Liver (tissue), 9 donors: ENCODE results near the gene FAM184A. TPM values are rescaled to one million over a fixed set of nuclear protein-coding genes. Genes with fewer than 3 reads are reported as not detected.
"Not testable (repeated sequence)": the region's sequence is repeated elsewhere in the genome, so short reads cannot be mapped to it uniquely, and the experiment has no call there.

ENCODE experiments used
- DNase-seq: peaks from one replicate; pipeline ENCODE4 v3.0.0-alpha.2; 2017; ENCODE audit warnings: low spot score
- H3K27ac ChIP-seq, 2 donors: one replicate each; pipeline ENCODE4 v1.7.0; 2013; ENCODE audit warnings: inconsistent platforms in 2 of 2, low read length in 2 of 2, control low read depth in 1 of 2, low read depth in 1 of 2, mild to moderate bottlenecking in 1 of 2
- H3K27me3 ChIP-seq, 4 donors: one replicate each; pipeline versions ENCODE4 v1.6.1 to v1.7.0; 2013; ENCODE audit warnings: low read length in 3 of 4, inconsistent platforms in 1 of 4, mild to moderate bottlenecking in 1 of 4, moderate library complexity in 1 of 4; ENCODE audit not compliant: control insufficient read depth in 4 of 4, insufficient read depth in 4 of 4
- H3K36me3 ChIP-seq, 4 donors: one replicate each; pipeline versions ENCODE4 v1.6.1 to v1.7.0; 2013; ENCODE audit warnings: low read length in 3 of 4, mild to moderate bottlenecking in 3 of 4, low read depth in 1 of 4, moderate library complexity in 1 of 4; ENCODE audit not compliant: control insufficient read depth in 4 of 4, insufficient read depth in 3 of 4
- H3K4me1 ChIP-seq, 4 donors: one replicate each; pipeline versions ENCODE4 v1.6.1 to v1.7.0; 2013; ENCODE audit warnings: low read length in 3 of 4, mild to moderate bottlenecking in 3 of 4, moderate library complexity in 1 of 4; ENCODE audit not compliant: control insufficient read depth in 4 of 4, insufficient read depth in 4 of 4
- H3K4me3 ChIP-seq, 3 donors: one replicate each; pipeline versions ENCODE4 v1.6.1 to v1.7.0; 2013; ENCODE audit warnings: low read length in 3 of 3, control low read depth in 1 of 3, low read depth in 1 of 3, mild to moderate bottlenecking in 1 of 3
- H3K9ac ChIP-seq, 2 donors: one replicate each; pipeline ENCODE4 v1.7.0; 2013; ENCODE audit warnings: low read length in 2 of 2, mild to moderate bottlenecking in 2 of 2, moderate library complexity in 2 of 2, control low read depth in 1 of 2, low read depth in 1 of 2
- H3K9me3 ChIP-seq, 4 donors: one replicate each; pipeline versions ENCODE4 v1.6.1 to v1.7.0; 2013; ENCODE audit warnings: low read length in 3 of 4; ENCODE audit not compliant: control insufficient read depth in 4 of 4
- ATF3 ChIP-seq: IDR thresholded peaks from 2 replicates; pipeline ENCODE4 v1.6.1; 2016; ENCODE audit warnings: antibody characterized with exemption
- CTCF ChIP-seq: fragments of 150-350 bp; IDR thresholded peaks from 2 replicates; pipeline ENCODE4 v1.5.1; 2017; ENCODE audit warnings: improper control_type of control experiment, low read depth, low read length; ENCODE audit not compliant: missing input control
- EGR1 ChIP-seq, 2 donors: IDR thresholded peaks; 2 replicates each; pipeline ENCODE4 v1.6.1; 2016 to 2018; ENCODE audit warnings: antibody characterized with exemption in 2 of 2, low read depth in 2 of 2
- FOXA2 ChIP-seq: IDR thresholded peaks from 2 replicates; pipeline ENCODE4 v1.6.1; 2016; ENCODE audit warnings: antibody characterized with exemption
- GABPA ChIP-seq, 2 donors: IDR thresholded peaks in 1 of 2; conservative IDR thresholded peaks in 1 of 2; 2 replicates each; pipeline ENCODE4 v1.6.1; 2016; ENCODE audit warnings: antibody characterized with exemption in 2 of 2, mild to moderate bottlenecking in 1 of 2, moderate library complexity in 1 of 2
- HNF4A ChIP-seq, 2 donors: conservative IDR thresholded peaks; 2 replicates each; pipeline ENCODE4 v1.6.1; 2016; ENCODE audit warnings: antibody characterized with exemption in 2 of 2, mild to moderate bottlenecking in 2 of 2
- HNF4G ChIP-seq: IDR thresholded peaks from 2 replicates; pipeline ENCODE4 v1.6.1; 2016; ENCODE audit warnings: antibody characterized with exemption
- JUND ChIP-seq, 2 donors: IDR thresholded peaks; 2 replicates each; pipeline ENCODE4 v1.6.1; 2016; ENCODE audit warnings: antibody characterized with exemption in 2 of 2
- MAX ChIP-seq: IDR thresholded peaks from 2 replicates; pipeline ENCODE4 v1.6.1; 2016; ENCODE audit warnings: antibody characterized with exemption
- NR2F2 ChIP-seq: IDR thresholded peaks from 2 replicates; pipeline ENCODE4 v1.6.1; 2016; ENCODE audit warnings: antibody characterized with exemption
- RAD21 ChIP-seq, 2 donors: IDR thresholded peaks; 2 replicates each; pipeline ENCODE4 v1.6.1; 2016; ENCODE audit warnings: antibody characterized with exemption in 2 of 2, mild to moderate bottlenecking in 2 of 2
- RXRA ChIP-seq, 2 donors: IDR thresholded peaks; 2 replicates each; pipeline ENCODE4 v1.6.1; 2017 to 2018; ENCODE audit warnings: antibody characterized with exemption in 2 of 2, mild to moderate bottlenecking in 1 of 2
- SP1 ChIP-seq: IDR thresholded peaks from 2 replicates; pipeline ENCODE4 v1.6.1; 2018; ENCODE audit warnings: antibody characterized with exemption, mild to moderate bottlenecking
- TAF1 ChIP-seq: conservative IDR thresholded peaks from 2 replicates; pipeline ENCODE4 v1.6.1; 2016; ENCODE audit warnings: antibody characterized with exemption, mild to moderate bottlenecking
- YY1 ChIP-seq: IDR thresholded peaks from 2 replicates; pipeline ENCODE4 v1.6.1; 2016; ENCODE audit warnings: antibody characterized with exemption, mild to moderate bottlenecking
- WGBS: extraction: QIAGEN DNeasy Blood & Tissue Kit; methylation state at CpG from one replicate; pipeline ENCODE4 v1.1.7; 2013; 5-methylcytosine and 5-hydroxymethylcytosine counted together
- polyA plus RNA-seq, 2 donors: library from polyadenylated mRNA; stranded (reverse) in 1 of 2; unstranded in 1 of 2; fragments of 200-250 nt in 1 of 2; fragments of >200 nt in 1 of 2; fragmentation: Nextera tagmentation in 1 of 2; extraction: Ambion mirVana in 1 of 2; gene quantifications; one replicate each; pipeline versions ENCODE4 v1.2.1 to v1.2.3, GENCODE V29; 2013 to 2015
- total RNA-seq, 2 donors: library from RNA; depleted of rRNA; stranded (reverse); fragments of >200 nt; gene quantifications; one replicate each; pipeline ENCODE4 v1.2.3, GENCODE V29; 2014
- donor health status: healthy.
- donor health status: healthy.
- donor health status: healthy.
- donor health status: healthy.
- donor health status: healthy.

FAM184A gene
- total and polyA plus RNA-seq, 4 donors: 1.0 to 7.4 (median 4.0) TPM

- Histone ChIP-seq H3K9ac (no peak overlapping the region), H3K27ac (no peak overlapping the region), H3K9me3 (no peaks in the 10 kb centered on the region), H3K4me3 (no peak overlapping the region), H3K36me3 (peaks cover 0 to 2% (median 0%) of the 10 kb centered on the region in 4 donors), H3K27me3 (no peaks in the 10 kb centered on the region), H3K4me1 (peaks cover 0 to 3% (median 0%) of the 10 kb centered on the region in 4 donors)
- TF ChIP-seq GABPA (IDR thresholded peaks at IDR 0.05 in 1 of 2, conservative IDR thresholded peaks at IDR 0.05 in 1 of 2) (no peak), RXRA (IDR thresholded peaks at IDR 0.05) (no peak), ATF3 (no peak), HNF4A (conservative IDR thresholded peaks at IDR 0.05) (no peak), HNF4G (no peak), TAF1 (no peak), YY1 (no peak), MAX (no peak), JUND (IDR thresholded peaks at IDR 0.05) (no peak)
- no peak for DNase-seq
- WGBS: 30% methylated on average over 1 of the region's 1 CpG
These were observed 78.9 kb downstream of the FAM184A start for GRCh38 chr6:118999494-119000040.

DNA sequence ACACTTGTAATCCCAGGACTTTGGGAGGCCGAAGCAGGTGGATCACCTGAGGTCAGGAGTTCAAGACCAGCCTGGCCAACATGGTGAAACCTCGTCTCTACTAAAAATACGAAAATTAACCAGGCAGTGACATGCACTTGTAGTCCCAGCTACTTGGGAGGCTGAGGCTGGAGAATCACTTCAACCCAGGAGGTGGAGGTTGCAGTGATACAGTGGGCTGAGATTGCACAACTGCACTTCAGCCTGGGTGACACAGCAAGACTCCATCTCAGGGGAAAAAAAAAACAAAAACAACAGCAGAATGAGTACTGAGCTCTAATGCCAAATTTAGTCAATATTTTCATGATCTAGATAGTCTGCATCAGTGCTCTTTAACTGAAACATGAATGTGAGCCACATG lies 81.0 kb downstream of the FAM184A start:
- H3K36me3 ChIP-seq, H3K9ac ChIP-seq, H3K9me3 ChIP-seq, DNase-seq, H3K4me3 ChIP-seq, H3K27ac ChIP-seq, H3K4me1 ChIP-seq, H3K27me3 ChIP-seq: not testable (repeated sequence)
- WGBS: 95% methylated on average over 3 of the region's 3 CpGs

- Histone ChIP-seq H3K27me3 (no peaks in the 10 kb centered on the region), H3K36me3 (peaks cover 0 to 2% (median 0%) of the 10 kb centered on the region in 4 donors), H3K4me1 (peaks cover 0 to 5% (median 1%) of the 10 kb centered on the region in 4 donors), H3K9ac (no peak overlapping the region), H3K27ac (no peak overlapping the region), H3K9me3 (no peaks in the 10 kb centered on the region), H3K4me3 (no peak overlapping the region)
- 94% methylated on average over 4 of the region's 4 CpGs for WGBS
- TF ChIP-seq CTCF: no peak
- no peak for TF ChIP-seq JUND (IDR thresholded peaks at IDR 0.05)
- no peak for TF ChIP-seq EGR1 (IDR thresholded peaks at IDR 0.05; ENCODE audit: low read depth in 2 of 2)
- no peak for TF ChIP-seq YY1
- no peak for TF ChIP-seq HNF4G
- no peak for TF ChIP-seq RAD21 (IDR thresholded peaks at IDR 0.05)
- no peak for TF ChIP-seq ATF3
- TF ChIP-seq GABPA (IDR thresholded peaks at IDR 0.05 in 1 of 2, conservative IDR thresholded peaks at IDR 0.05 in 1 of 2): no peak
- TF ChIP-seq FOXA2: no peak
- TF ChIP-seq HNF4A (conservative IDR thresholded peaks at IDR 0.05): no peak
- TF ChIP-seq TAF1: no peak
- TF ChIP-seq NR2F2: no peak
- no peak for TF ChIP-seq RXRA (IDR thresholded peaks at IDR 0.05)
- TF ChIP-seq SP1: no peak
- no peak for DNase-seq
These were observed 82.1 kb downstream of the FAM184A start for GRCh38 chr6:118996289-118996820.
